T-helper 9 cell (primary cell): ENCODE data around the gene IL36A.

ENCODE experiments used
- DNase-seq: peaks from one replicate; pipeline ENCODE4 v3.0.0-alpha.2; 2020
- total RNA-seq, 2 donors: gene quantifications; one replicate each; lab custom pipeline; 2026; lab: John Stamatoyannopoulos, UW

IL36A gene, protein sequence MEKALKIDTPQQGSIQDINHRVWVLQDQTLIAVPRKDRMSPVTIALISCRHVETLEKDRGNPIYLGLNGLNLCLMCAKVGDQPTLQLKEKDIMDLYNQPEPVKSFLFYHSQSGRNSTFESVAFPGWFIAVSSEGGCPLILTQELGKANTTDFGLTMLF
- 0 to 0.07 reads per million in 2 donors for total RNA-seq

DNA sequence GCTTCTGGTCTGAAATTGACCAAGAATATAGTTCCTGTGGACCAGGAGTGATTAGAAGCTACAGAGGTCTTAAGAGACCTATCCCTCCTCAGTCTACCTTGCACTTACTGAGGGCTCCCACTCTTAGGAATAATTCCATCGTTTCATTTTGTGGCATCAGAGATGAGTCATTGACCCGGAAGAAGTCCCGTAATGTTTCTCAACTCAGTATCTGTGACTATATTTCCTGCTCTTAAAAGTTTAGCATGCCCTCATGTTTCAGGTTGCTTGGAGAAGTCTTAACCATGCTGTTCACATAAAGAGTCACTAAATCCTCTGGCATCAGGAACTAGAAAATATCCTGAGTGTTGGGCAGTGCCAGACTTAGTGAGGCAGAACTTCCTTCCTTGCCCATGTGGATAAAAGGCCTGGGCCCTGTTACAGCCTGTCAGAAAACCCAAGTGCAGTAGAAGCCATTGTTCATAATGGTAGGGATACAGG lies at the start of gene IL36A:
Gene IL36A, plus strand, starts transcription at position 430 of the 480 bp plus-strand sequence. CDS start 413 bp downstream, outside the sequence.
- no peak for DNase-seq

DNA sequence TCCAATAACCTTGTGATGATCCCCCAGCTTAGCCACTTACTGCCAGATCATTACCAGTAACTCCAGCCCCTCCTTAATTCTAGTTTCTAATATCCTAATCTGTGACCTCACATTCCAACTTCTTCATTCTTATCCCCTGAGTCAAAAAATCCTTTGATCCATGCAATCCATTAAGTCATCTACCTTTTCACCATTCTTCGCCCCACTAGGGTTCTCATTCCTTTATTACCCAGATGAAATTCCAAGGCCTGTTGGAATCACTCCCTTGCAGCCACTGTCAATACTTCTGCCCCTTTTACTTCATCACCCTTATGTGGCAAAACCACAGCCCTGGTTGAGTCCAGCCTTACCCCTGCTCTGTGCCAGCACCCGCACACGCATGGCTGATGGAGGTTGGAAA lies 47.7 kb upstream of the IL36A start:
- DNase-seq = no peak

DNA sequence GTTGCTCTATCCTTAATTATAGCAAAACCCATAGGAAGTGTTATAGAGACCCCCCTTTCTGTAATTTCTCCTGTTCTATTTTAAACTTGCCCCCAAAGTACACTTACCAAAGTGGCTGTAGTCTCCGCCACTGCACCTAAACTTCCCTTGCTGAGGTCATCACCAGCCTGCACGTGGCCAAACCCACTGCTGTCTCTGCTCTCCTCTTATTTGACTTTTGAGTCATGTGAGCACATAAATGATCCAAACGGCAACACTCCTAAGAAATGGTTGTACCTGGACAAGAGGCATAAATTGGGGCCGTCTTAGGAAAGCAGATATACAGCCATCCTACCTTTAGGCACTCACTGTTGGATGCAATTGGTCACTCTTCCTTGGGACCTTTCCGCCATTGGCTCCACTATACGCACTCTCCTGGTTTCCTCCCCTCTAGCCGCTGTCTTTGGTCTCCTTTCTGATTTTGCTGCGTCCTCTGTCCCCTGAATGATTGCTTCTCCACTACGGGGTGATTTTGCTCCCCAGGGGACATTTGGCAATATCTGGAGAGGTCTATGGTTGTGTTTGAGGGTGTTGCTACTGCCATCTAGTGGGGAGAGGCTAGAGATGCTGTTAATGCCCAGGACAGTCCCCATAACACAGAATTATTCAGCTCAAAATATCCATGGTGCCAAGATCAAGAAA lies 46.7 kb upstream of the IL36A start:
- peak; percentile 3 for DNase-seq

DNA sequence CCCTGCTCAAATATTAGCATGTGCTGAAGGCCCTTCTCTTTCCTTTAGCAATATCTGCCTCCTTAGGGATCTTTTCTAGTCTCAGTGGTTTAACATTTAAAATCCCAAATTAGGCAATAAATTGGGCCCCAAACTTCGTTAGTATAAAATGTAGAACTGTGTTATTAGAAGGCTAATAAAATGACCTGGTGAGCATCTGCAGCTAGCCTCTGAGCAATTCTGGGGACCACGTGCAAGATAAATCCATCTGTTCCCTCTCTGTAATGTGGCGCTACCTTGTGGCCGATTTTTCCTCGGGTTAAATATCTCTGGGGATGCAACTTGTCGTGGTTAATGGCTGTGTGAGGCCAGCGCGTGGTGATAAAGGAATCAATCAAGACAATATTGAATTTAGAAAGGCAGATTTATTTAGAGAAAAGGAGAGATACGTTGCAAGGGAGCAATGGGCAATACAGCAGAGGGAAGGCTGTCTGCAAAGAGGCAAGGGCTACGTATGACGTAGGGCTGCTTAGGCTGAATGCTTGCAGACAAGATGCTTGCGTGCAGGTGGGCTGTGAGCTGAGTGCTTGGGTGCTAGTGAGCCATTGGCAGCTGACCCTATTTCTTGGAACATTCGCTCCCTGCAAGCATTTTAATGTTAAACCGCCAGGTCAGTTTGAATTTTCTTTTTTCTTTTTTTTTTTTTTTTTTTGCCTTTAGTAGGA lies 46.0 kb upstream of the IL36A start:
- no peak for DNase-seq

DNA sequence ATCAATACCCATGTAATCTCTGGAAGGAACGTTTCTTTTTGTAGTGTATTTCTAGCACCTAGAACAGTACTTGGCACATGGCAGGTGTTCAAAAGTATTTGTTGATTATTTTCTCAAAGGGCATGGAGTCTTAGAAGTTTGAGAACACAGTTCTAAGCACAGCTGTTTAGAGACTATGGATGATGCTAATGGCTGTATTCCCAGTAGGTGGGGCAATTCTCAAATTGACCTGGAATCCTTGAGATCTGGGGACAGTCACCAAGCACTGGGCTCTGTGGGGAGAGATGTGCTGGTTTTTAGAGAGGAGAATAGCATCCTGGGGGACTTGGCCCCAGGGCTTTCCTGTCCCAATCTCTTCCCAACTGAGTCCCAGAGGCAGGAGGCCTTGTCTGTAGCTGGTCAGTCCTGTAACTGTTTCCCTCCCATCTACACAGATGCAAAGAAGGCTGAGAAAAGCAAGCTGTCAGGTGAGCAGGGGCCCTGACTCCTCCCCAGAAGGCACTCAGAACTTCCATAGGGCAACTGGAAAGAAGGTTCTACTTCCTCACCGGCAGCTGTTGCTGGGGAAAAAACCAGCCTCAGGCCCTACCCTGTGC lies 44.9 kb upstream of the IL36A start:
- DNase-seq = no peak

DNA sequence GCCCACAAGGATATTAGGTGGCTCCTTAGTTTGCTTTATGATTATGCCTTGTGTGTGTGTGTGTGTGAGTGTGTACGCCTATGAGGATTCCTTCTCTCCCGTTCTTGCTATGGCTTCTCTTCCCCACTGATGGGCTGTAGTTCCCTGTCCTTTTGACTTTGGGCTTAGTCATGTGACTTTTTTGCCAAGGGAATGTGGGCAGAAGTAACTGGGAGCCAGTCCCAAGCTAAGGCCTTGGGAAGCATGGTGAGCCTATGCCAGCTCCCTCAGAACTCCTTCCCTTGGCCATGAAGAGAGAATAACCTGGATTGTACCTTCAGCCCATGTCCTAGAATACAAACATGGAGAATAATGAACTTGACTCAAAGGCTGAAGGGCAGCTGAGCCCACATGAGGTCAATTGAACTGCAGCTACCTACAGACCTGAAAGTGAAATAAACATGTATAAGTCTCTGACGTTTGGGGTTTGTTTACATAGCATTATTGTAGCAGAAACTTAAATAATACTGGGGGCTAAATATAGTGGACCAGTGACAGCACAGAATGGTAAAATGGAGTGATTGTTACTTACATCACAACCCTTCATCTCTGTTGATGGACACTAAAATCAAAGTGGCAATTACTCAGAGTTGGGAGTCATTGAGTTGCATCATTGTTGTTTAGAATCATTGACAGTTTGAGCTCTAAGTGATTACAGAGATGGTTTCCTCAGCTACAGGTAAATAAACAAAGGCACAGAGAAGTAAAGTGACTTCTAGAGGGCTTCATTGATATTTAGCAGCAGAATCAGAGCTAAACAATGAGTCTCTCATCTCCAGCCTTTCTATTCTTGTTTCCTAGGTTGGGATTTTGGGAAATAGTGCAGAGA lies 42.7 kb upstream of the IL36A start:
- no peak for DNase-seq

DNA sequence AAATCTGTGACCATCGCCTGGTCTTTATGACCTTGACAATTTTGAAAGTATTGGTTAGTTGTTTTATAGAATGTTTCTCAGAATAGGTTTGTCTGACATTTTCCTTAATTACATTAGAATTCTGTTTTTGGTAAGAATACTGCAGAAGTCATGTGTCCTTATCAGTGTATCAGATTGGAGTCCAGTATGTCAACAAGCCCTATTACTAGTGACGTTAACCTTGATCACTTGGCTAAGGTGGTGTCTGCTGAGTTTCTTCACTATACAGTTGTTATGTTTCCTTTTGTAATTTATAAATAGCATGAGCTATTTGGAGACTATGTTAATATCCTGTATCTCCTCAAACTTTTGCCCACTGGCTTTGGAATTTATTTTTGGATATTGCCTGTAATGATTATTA lies 38.2 kb upstream of the IL36A start:
- DNase-seq = no peak

DNA sequence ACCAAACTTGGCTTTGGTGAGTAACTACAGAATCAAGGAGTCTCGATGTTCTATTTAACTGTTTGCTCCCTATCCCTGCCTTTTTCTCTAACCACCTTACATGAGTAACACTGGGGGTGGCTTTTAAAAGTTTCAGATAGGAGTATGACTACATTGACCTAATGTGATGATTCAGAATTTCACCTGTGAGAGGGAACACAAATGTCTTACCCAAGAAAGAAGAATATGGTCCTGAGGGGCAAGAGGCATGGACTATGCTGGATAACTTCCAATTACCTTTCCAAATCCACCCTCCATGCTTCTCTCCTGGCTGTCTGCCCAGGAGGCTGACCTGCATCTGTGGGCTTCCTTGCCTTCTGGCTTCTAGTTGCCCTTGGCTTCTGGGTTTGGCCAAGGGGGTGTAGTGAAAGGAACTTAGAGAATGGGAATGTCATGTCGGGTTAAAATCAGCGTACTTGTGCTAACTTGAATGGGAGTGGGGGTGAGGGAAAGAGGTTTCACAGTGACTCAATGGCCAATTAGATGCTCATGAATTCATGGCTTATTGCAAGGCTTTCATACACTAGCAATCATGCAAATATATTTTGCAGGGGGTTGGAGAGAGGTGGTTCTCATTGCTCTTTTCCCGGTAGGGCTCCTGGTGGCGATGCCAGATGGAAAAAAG lies 32.7 kb upstream of the IL36A start:
- no peak for DNase-seq

DNA sequence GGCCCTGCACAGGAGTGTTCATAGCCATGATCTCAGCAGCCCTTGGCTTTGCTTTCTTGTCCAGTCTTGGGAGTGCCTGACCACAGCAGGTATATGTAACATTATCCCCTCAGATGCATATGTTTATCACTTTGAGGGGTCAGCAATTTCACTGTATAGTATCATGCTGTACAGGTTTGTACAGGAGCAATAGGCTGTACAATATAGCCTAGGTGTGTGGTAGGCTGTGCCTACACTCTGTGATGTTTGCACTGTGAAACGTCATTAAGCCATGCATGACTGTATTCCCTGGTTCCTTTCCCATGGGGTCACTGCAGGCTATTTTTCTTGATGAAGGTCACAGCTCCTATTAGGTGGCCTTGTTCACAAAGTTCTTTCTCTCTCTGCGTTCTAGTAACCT lies 32.1 kb upstream of the IL36A start:
- DNase-seq = no peak

DNA sequence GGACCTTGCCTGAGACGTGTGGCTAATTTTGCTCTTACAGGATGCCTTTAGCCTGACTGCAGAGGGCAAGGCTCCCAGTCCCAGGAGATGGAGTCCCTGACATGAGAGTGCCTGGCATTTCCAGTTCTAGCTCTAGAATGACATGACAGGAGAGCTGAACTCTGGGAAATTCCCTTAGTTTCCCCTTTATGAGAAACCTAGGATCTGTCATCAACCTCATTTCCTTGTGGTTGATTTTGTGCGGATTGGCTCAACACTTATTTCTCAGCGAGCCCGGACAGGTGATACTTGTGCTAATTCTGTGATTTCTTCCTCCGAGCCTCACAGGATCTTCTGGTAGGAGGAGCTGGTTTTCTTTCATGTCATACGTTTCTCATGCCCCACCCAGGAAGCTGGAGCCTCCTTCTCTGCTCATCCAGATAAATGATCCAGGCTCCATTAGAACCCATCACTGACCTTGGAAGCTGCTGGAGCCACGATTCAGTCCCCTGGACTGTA lies 27.7 kb upstream of the IL36A start, which contains the start of gene IL36G:
Gene IL36G, plus strand, starts transcription at position 448 of the 498 bp plus-strand sequence. CDS start 633 bp downstream, outside the sequence.
- no peak for DNase-seq

DNA sequence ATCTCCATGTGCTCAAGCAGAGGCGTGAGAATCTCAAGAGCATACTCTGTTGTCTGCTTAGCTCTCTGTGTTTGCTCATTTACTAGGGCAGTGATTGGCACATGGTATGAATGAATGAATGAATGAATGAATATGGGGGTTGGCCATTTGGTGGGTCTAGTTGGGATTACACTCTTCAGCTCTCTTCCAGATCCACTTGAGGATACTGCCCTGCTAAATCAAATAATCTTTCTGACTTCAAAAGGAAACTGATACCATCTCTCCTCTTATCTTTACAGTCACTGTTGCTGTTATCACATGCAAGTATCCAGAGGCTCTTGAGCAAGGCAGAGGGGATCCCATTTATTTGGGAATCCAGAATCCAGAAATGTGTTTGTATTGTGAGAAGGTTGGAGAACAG lies 25.5 kb upstream of the IL36A start:
- no peak for DNase-seq

DNA sequence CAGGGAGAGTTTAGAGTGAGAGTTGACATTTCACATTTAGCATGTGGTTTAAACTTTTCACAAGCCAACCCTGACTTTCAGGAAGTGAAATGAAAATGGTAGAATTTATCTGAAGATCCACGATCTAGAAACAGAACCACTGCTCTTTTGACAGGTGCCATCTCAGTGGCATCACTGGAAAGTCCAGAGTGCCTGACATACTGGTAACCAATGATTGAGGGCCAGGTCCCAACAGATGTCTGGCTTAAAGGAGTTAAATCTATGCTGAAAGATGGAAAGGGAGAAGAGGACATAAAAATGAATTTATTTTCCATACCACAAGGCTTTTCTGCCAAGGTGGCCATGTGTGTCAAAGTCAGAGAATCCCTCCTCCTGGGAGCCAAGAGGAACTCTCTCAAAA lies 24.7 kb upstream of the IL36A start:
- no peak for DNase-seq

DNA sequence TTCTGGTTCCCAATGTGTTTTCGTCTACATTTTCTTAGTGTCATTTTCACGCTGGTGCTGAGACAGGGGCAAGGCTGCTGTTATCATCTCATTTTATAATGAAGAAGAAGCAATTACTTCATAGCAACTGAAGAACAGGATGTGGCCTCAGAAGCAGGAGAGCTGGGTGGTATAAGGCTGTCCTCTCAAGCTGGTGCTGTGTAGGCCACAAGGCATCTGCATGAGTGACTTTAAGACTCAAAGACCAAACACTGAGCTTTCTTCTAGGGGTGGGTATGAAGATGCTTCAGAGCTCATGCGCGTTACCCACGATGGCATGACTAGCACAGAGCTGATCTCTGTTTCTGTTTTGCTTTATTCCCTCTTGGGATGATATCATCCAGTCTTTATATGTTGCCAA lies 20.2 kb upstream of the IL36A start:
- no peak for DNase-seq

DNA sequence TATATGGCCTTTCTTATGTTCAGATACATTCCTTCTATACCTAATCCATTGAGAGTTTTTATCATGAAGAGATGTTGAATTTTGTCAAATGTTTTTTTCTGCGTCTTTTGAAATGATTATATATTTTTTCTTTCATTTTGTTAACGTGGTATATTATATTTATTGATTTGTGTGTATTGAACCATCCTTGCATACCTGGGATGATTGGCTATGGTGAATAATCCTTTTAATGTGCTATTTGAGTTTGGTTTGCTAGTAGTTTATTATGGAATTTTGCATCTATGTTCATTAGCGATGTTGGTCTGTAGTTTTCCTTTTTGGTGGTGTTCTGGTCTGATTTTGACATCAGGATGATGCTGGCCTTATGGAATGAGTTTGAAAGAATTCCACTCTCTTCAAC lies 15.6 kb upstream of the IL36A start:
- DNase-seq = no peak

DNA sequence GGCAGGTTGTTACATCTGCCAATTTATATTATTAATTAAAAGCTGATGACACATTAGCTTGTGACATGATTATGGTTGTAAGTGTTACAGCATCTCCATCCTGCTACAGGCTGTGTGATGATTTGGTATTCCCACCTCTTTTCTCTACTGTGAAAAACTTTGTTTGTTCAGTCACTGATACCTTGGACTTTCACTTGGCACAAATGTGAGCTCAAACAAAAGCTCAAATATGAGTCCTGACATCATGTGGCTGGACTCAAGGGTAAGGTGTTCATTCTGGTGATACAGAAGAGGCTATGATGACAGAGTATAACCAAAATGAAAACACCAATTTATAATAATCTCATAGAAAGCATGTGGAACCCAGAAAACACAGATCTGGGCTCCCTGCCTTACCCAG lies 11.4 kb upstream of the IL36A start:
- DNase-seq = no peak

DNA sequence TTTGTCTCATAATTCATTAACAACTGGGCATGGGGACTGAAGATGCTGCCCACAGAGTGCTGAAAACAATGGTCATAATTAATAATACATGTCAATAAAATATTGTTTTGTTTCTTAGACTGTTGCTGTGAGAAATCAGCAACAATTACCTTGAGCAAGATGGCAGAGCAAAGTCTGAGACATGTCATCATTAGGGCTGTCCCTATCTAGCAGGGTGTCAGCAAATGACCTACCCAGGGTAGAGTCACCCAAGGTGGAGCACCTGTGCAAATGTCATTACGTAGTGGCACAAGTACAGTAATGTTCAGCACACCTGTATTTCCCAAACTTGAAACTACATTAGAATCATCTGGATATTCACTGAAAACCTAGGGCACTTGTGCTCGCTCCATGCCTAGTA lies 10.6 kb upstream of the IL36A start:
- no peak for DNase-seq

DNA sequence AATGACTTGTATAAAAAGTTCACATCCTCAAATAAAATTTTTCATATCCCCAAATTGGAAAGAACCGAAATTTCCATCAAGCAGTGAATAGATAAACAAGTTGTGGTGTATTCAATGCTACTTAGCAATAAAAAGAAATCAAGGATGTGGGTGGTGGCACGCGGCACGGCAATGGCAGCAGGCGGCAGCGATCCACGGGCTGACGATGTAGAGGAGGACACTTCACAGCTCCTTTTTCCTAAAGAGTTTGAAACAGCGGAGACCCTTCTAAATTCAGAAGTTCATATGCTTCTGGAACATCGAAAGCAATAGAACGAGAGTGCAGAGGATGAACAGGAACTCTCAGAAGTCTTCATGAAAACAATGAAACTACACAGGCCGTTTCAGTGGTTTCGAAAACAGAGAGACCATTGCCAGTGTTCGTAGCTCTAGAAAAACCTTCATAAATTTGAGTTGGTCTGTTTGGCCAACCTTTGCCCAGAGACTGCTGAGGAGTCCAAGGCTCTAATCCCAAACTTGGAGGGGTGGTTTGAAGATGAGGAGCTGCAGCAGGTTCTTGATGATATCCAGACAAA lies 9.8 kb upstream of the IL36A start:
- no peak for DNase-seq

DNA sequence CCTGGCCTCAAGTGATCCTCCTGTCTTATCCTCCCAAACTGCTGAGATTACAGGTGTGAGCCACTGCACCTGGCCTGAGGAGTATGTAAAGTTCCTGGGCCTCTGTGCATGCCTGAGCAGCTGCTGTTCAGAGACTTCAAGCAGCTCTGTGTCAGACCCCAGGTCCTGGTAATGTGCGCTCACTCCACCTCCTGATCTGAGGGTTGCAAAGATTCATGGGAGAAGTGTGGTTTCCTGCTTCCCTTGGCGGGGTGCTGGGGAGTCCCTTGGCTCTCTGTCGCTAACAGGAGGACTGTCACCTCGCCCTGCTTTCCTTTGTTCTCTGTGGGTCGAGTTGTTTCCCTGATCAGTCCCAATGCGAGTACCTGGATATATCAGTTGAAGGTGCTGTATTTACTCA lies 8.6 kb upstream of the IL36A start:
- peak; percentile 59 for DNase-seq

DNA sequence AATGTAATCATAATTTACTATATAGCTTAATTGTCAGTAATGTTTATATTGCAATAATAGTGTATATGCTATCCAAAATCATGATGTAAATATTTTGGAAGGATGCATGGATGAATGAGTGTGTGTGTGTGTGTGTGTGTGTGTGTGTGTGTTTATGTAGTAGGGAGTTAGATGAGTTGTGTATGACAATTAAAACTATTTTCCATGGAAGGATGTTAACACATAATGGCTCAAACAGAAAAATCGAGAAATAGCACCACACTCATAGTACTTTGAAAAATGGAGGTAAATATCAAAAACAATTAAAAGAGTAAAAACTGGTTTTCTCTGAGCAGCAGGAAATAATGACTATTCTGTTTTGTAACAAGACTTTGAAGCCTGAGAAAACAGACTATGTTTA lies 8.1 kb upstream of the IL36A start:
- no peak for DNase-seq

DNA sequence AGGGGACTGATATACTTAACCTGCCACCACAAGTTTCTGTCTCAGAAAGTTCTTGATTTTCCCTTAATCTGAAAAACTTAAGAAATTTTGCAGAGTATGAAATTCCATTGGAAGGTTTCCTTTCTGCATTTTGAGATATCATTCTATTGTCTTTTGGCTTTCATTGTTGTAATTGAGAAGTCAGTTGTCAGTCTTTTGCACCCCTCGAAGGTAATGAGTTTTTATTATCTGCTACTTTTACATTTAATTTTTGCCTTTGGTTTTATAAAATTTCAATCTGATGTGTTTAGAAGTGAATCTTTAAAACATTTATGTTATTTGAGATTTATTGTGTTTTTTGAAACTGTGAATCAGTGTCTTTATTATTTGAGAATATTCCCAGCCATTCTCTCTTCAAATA lies 4.8 kb upstream of the IL36A start:
- no peak for DNase-seq

DNA sequence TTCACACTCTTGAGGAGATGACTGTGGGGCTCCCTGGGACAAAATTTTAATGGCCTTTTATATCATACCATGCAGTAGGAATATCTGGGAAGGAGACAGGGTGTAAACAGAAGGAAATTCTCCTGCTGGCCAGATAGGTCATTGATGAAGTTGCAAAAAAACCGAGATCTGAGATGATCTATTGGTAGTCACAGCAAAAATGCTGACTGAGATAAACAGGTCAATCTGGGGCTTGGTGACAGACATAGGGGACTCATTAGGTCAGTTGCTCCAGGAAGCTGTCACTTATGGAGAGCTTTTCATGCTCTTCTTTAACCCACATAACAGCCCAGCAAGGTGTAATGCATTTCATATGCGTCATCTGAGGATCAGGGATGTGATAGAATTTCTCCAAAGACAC lies 2.6 kb upstream of the IL36A start:
- no peak for DNase-seq
